ENCODE results near the gene WDR45B.

DNA sequence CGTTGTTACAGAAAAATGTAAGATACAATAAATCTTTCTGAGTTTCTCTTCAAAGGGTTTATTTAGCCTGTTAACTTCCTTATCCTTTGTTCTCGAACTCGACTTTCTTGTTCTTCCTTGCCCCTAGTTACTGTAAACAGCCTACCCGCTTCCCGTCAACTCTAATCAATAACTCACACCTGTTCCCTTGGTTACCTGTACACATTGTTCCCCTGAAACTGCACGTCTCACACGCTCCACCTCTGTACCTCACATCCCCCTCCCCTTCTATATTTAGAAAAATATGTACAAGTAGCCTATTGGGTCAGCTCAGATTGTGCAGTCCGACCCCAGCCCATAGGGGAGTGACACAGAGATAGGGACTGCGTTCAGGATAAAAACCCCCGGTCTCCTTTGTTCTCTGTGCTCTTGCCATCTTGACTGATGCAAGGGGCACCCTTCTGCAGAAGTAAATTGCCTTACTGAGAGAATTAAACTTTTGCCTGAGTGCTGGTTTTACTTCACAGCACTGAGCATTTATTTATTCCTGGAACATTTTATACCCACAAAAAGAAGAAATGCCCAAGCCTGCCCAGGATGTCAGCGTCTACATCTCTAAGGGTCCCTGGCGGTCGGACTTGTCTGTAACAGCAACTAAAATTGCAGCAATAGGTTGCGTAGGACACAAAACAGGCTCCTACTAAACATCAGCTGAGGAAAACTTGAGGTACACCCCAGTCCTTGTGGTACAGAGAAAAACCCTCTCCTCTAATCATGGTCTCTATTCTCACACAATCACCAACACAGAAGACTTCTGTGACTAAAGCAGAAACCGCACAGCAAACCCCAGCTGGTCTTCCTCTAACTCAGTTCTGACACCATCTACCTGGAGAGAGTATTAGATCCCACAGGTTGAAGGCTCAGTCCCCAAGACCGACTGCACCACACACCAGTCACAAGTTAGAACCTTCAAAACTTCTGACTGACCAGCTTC is 11.3 kb downstream of the WDR45B start:
- TF ChIP-seq, protein P1, sequence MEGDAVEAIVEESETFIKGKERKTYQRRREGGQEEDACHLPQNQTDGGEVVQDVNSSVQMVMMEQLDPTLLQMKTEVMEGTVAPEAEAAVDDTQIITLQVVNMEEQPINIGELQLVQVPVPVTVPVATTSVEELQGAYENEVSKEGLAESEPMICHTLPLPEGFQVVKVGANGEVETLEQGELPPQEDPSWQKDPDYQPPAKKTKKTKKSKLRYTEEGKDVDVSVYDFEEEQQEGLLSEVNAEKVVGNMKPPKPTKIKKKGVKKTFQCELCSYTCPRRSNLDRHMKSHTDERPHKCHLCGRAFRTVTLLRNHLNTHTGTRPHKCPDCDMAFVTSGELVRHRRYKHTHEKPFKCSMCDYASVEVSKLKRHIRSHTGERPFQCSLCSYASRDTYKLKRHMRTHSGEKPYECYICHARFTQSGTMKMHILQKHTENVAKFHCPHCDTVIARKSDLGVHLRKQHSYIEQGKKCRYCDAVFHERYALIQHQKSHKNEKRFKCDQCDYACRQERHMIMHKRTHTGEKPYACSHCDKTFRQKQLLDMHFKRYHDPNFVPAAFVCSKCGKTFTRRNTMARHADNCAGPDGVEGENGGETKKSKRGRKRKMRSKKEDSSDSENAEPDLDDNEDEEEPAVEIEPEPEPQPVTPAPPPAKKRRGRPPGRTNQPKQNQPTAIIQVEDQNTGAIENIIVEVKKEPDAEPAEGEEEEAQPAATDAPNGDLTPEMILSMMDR (IDR thresholded peaks at IDR 0.05; ENCODE audit: low read depth, low read length, poor library complexity, severe bottlenecking): no peak
- no peak for TF ChIP-seq EZH2phosphoT487 (IDR thresholded peaks at IDR 0.05; ENCODE audit: borderline replicate concordance, low read length)

All from DOHH2 (cell line).